GM23338 (cell line): ENCODE data around the gene LRP1B. TPM values are rescaled to one million over a fixed set of nuclear protein-coding genes. Genes with fewer than 3 reads are reported as not detected.

Source experiments
- ATAC-seq: fragments of 200-7000 bp; cut with Tn5 transposase; 3 replicates; pipeline ENCODE4 v1.9.1; 2020
- DNase-seq: peaks from one replicate; pipeline ENCODE4 v3.0.0-alpha.2; 2015; ENCODE audit warnings: low spot score
- H2AFZ ChIP-seq: fragments of 200-600 bp; sonication (generic); 2 replicates; pipeline ENCODE4 v1.8.0; 2016; ENCODE audit warnings: antibody characterized with exemption, mild to moderate bottlenecking, moderate library complexity
- H3F3A ChIP-seq: fragments of 200-600 bp; sonication (generic); replicated peaks from 2 replicates; pipeline ENCODE4 v1.8.0; 2017; ENCODE audit warnings: antibody characterized with exemption, mixed run types, low read depth
- H3K27ac ChIP-seq: fragments of 200-600 bp; sonication (generic); 2 replicates; pipeline ENCODE4 v1.6.1; 2016; ENCODE audit warnings: low read depth
- H3K27me3 ChIP-seq: fragments of 200-600 bp; sonication (generic); 2 replicates; pipeline ENCODE4 v1.8.0; 2016; ENCODE audit warnings: mild to moderate bottlenecking, mixed run types, moderate library complexity; ENCODE audit not compliant: insufficient read depth
- H3K36me3 ChIP-seq: fragments of 200-600 bp; sonication (generic); 2 replicates; pipeline ENCODE4 v1.8.0; 2016; ENCODE audit warnings: mild to moderate bottlenecking; ENCODE audit not compliant: insufficient read depth
- H3K4me1 ChIP-seq: fragments of 200-600 bp; sonication (generic); 2 replicates; pipeline ENCODE4 v1.8.0; 2016; ENCODE audit warnings: mild to moderate bottlenecking, moderate library complexity; ENCODE audit not compliant: insufficient read depth
- H3K4me2 ChIP-seq: fragments of 200-600 bp; sonication (generic); 2 replicates; pipeline ENCODE4 v1.7.1; 2017; ENCODE audit warnings: mixed run types
- H3K4me3 ChIP-seq: fragments of 200-600 bp; sonication (generic); 2 replicates; pipeline ENCODE4 v1.6.1; 2016; ENCODE audit warnings: mixed run types
- H3K79me2 ChIP-seq: fragments of 200-600 bp; sonication (generic); replicated peaks from 2 replicates; pipeline ENCODE4 v1.8.0; 2017; ENCODE audit warnings: mild to moderate bottlenecking; ENCODE audit not compliant: insufficient read depth
- H3K9me2 ChIP-seq: fragments of 200-600 bp; sonication (generic); 2 replicates; pipeline ENCODE4 v1.8.0; 2017; ENCODE audit not compliant: insufficient read depth
- H4K20me1 ChIP-seq: fragments of 200-600 bp; sonication (generic); replicated peaks from 2 replicates; pipeline ENCODE4 v1.8.0; 2017; ENCODE audit warnings: mild to moderate bottlenecking; ENCODE audit not compliant: insufficient read depth
- H3K27ac Mint-ChIP-seq: 2 replicates; pipeline ENCODE4 v1.8.0; 2020; ENCODE audit warnings: inconsistent platforms, mild to moderate bottlenecking, moderate library complexity, mixed read lengths
- H3K27me3 Mint-ChIP-seq: 3 replicates; pipeline ENCODE4 v1.8.0; 2022; ENCODE audit warnings: low read depth, mild to moderate bottlenecking, moderate library complexity, mixed read lengths, inconsistent platforms; ENCODE audit not compliant: insufficient read depth, poor library complexity
- H3K36me3 Mint-ChIP-seq: 3 replicates; pipeline ENCODE4 v1.8.0; 2021; ENCODE audit warnings: low read depth, mild to moderate bottlenecking, inconsistent platforms, moderate library complexity, mixed read lengths
- H3K4me1 Mint-ChIP-seq: 3 replicates; pipeline ENCODE4 v1.8.0; 2020; ENCODE audit warnings: mild to moderate bottlenecking, inconsistent platforms, mixed read lengths
- H3K4me3 Mint-ChIP-seq: 3 replicates; pipeline ENCODE4 v1.8.0; 2021; ENCODE audit warnings: moderate library complexity, mild to moderate bottlenecking, inconsistent platforms, mixed read lengths
- H3K9me3 Mint-ChIP-seq: 3 replicates; pipeline ENCODE4 v1.8.0; 2020; ENCODE audit warnings: moderate library complexity, mild to moderate bottlenecking, inconsistent platforms, mixed read lengths
- CREB1 ChIP-seq: fragments of 250-450 bp; sonication (Bioruptor Pico); IDR thresholded peaks from 2 replicates; pipeline ENCODE4 v1.5.0; 2020; ENCODE audit warnings: low read depth, mild to moderate bottlenecking, moderate library complexity
- CTCF ChIP-seq, 2 experiments: fragments of 200-600 bp in 1 of 2; sonication (generic) in 1 of 2; conservative IDR thresholded peaks; 2 replicates each; pipeline versions ENCODE4 v1.5.1 to v1.6.1; 2016 to 2017; ENCODE audit warnings: antibody characterized with exemption in 2 of 2, low read depth in 2 of 2, mild to moderate bottlenecking in 2 of 2, moderate library complexity in 1 of 2
- EZH2 ChIP-seq: fragments of 200-600 bp; sonication (generic); IDR thresholded peaks from one replicate; pipeline ENCODE4 v1.8.0; 2017; ENCODE audit warnings: antibody characterized with exemption, mild to moderate bottlenecking, low read depth; ENCODE audit not compliant: unreplicated experiment
- EZH2phosphoT487 ChIP-seq: fragments of 200-600 bp; sonication (generic); IDR thresholded peaks from one replicate; pipeline ENCODE4 v1.8.1; 2018; ENCODE audit warnings: antibody characterized with exemption; ENCODE audit not compliant: unreplicated experiment
- JUNB ChIP-seq: IDR thresholded peaks from one replicate; pipeline ENCODE4 v1.6.1; 2016; ENCODE audit warnings: antibody characterized with exemption; ENCODE audit not compliant: unreplicated experiment
- NANOG ChIP-seq: IDR thresholded peaks from 2 replicates; pipeline ENCODE4 v1.6.1; 2016; ENCODE audit warnings: antibody characterized with exemption, borderline replicate concordance
- POLR2AphosphoS5 ChIP-seq: IDR thresholded peaks from 2 replicates; pipeline ENCODE4 v1.6.1; 2016; ENCODE audit warnings: antibody characterized with exemption, low read depth
- STAT1 ChIP-seq: IDR thresholded peaks from one replicate; pipeline ENCODE4 v1.6.1; 2016; ENCODE audit warnings: antibody characterized with exemption; ENCODE audit not compliant: unreplicated experiment
- ZNF114 ChIP-seq: fragments of 250-450 bp; sonication (Bioruptor Pico); IDR thresholded peaks from 2 replicates; pipeline ENCODE4 v1.5.0; 2020; ENCODE audit warnings: mild to moderate bottlenecking, moderate library complexity
- ZNF331 ChIP-seq: fragments of 250-450 bp; sonication (Bioruptor Pico); IDR thresholded peaks from 2 replicates; pipeline ENCODE4 v1.5.0; 2020; ENCODE audit warnings: low read depth, mild to moderate bottlenecking, moderate library complexity
- polyA plus RNA-seq: library from polyadenylated mRNA; unstranded; fragments of >200 nt; fragmentation: Nextera tagmentation; extraction: Ambion mirVana; gene quantifications from 2 replicates; pipeline ENCODE4 v1.2.1, GENCODE V29; 2016
- total RNA-seq: library from RNA; depleted of rRNA; stranded (reverse); fragments of >200 nt; shearing (Covaris generic); gene quantifications from 2 replicates; pipeline ENCODE4 v1.2.3, GENCODE V29; 2014
- TF ChIP-seq, protein P1 (sequence below): IDR thresholded peaks from one replicate; pipeline ENCODE4 v1.6.1; 2018; ENCODE audit warnings: antibody characterized with exemption; ENCODE audit not compliant: unreplicated experiment
- TF ChIP-seq, protein P2 (sequence below): IDR thresholded peaks from 2 replicates; pipeline ENCODE4 v1.6.1; 2016; ENCODE audit warnings: antibody characterized with exemption

Gene LRP1B
- total and polyA plus RNA-seq, 2 experiments from 2014 or later = 0.15 to 0.97 TPM

- Mint-ChIP-seq H3K27ac (no peak overlapping the region), H3K4me1 (peaks cover 5% of the 10 kb centered on the region; the same call in 2 of the 3 replicates), H3K36me3 (no peaks in the 10 kb centered on the region), H3K9me3 (no peaks in the 10 kb centered on the region), H3K27me3 (no peaks in the 10 kb centered on the region), H3K4me3 (no peak overlapping the region)
- H3K4me2 ChIP-seq = no peak overlapping the region
- no peaks in the 10 kb centered on the region for H3K9me2 ChIP-seq
- H3K4me1 ChIP-seq = no peaks in the 10 kb centered on the region
- DNase-seq = no peak
- no peaks in the 10 kb centered on the region for H3K36me3 ChIP-seq
- no peak for ATAC-seq
- H3K27me3 ChIP-seq = no peaks in the 10 kb centered on the region
- H3K4me3 ChIP-seq = no peak overlapping the region
- no peaks in the 10 kb centered on the region for H3K79me2 ChIP-seq
- H2AFZ ChIP-seq = no peak overlapping the region
- TF ChIP-seq POLR2AphosphoS5 = no peak
- no peak for TF ChIP-seq NANOG
- no peak for TF ChIP-seq ZNF114 (CRISPR knock-in tag)
- TF ChIP-seq JUNB = no peak
- TF ChIP-seq, protein P1, sequence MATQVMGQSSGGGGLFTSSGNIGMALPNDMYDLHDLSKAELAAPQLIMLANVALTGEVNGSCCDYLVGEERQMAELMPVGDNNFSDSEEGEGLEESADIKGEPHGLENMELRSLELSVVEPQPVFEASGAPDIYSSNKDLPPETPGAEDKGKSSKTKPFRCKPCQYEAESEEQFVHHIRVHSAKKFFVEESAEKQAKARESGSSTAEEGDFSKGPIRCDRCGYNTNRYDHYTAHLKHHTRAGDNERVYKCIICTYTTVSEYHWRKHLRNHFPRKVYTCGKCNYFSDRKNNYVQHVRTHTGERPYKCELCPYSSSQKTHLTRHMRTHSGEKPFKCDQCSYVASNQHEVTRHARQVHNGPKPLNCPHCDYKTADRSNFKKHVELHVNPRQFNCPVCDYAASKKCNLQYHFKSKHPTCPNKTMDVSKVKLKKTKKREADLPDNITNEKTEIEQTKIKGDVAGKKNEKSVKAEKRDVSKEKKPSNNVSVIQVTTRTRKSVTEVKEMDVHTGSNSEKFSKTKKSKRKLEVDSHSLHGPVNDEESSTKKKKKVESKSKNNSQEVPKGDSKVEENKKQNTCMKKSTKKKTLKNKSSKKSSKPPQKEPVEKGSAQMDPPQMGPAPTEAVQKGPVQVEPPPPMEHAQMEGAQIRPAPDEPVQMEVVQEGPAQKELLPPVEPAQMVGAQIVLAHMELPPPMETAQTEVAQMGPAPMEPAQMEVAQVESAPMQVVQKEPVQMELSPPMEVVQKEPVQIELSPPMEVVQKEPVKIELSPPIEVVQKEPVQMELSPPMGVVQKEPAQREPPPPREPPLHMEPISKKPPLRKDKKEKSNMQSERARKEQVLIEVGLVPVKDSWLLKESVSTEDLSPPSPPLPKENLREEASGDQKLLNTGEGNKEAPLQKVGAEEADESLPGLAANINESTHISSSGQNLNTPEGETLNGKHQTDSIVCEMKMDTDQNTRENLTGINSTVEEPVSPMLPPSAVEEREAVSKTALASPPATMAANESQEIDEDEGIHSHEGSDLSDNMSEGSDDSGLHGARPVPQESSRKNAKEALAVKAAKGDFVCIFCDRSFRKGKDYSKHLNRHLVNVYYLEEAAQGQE = no peak
- TF ChIP-seq, protein P2, sequence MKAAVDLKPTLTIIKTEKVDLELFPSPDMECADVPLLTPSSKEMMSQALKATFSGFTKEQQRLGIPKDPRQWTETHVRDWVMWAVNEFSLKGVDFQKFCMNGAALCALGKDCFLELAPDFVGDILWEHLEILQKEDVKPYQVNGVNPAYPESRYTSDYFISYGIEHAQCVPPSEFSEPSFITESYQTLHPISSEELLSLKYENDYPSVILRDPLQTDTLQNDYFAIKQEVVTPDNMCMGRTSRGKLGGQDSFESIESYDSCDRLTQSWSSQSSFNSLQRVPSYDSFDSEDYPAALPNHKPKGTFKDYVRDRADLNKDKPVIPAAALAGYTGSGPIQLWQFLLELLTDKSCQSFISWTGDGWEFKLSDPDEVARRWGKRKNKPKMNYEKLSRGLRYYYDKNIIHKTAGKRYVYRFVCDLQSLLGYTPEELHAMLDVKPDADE = no peak
- no peak overlapping the region for H3K27ac ChIP-seq
- no peaks in the 10 kb centered on the region for H3F3A ChIP-seq
- no peaks in the 10 kb centered on the region for H4K20me1 ChIP-seq
Measured at GRCh38 chr2:141386168-141386567, 744.6 kb downstream of the LRP1B start.

DNA sequence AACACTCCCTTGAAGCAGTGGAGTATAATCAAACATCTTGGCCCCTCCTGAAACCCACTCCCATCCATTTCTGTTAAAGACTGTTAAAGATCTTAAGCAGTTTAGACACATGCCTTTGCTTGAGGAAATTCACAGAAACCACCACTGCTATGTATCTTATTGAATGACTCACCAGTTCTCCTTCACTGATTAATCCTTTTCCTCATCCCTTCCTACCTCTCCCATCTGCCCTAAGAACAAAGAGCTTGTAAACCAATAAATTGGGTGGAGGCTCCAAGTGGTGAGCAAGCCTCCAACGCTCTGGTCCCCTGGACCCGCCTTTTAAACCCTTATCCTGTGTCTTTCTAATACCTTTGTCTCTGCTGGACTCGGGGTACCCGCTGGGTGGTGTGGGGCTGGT, 746.1 kb downstream of the LRP1B start:
- no peaks in the 10 kb centered on the region for H3K27me3 Mint-ChIP-seq
- H3K4me1 ChIP-seq = no peaks in the 10 kb centered on the region
- no peaks in the 10 kb centered on the region for H3K9me3 Mint-ChIP-seq
- H3K4me3 ChIP-seq = no peak overlapping the region
- H3K4me2 ChIP-seq = no peak overlapping the region
- H3F3A ChIP-seq = no peaks in the 10 kb centered on the region
- H2AFZ ChIP-seq = no peak overlapping the region
- peak overlapping the region; percentile 51; the same call in 1 of the 2 replicates for H3K27ac Mint-ChIP-seq
- H3K27ac ChIP-seq = no peak overlapping the region
- H3K4me3 Mint-ChIP-seq = no peak overlapping the region
- no peaks in the 10 kb centered on the region for H3K79me2 ChIP-seq
- no peaks in the 10 kb centered on the region for H3K36me3 ChIP-seq
- peaks cover 7% of the 10 kb centered on the region for H3K4me1 Mint-ChIP-seq
- H4K20me1 ChIP-seq = no peaks in the 10 kb centered on the region
- no peaks in the 10 kb centered on the region for H3K27me3 ChIP-seq
- DNase-seq (no peak), ATAC-seq (no peak)
- H3K9me2 ChIP-seq = no peaks in the 10 kb centered on the region
- no peaks in the 10 kb centered on the region for H3K36me3 Mint-ChIP-seq
- TF ChIP-seq JUNB (no peak), EZH2 (no peak), ZNF114 (CRISPR knock-in tag) (no peak), POLR2AphosphoS5 (no peak), CREB1 (CRISPR knock-in tag) (no peak), CTCF (conservative IDR thresholded peaks at IDR 0.05; ENCODE audit: low read depth in 2 of 2) (no peak), ZNF331 (CRISPR knock-in tag) (no peak), EZH2phosphoT487 (no peak), STAT1 (no peak)
- TF ChIP-seq, protein P1 = no peak
- TF ChIP-seq, protein P2 = no peak
